B cell (primary cell): ENCODE data around the gene CXCL16. TPM values are rescaled to one million over a fixed set of nuclear protein-coding genes. Genes with fewer than 3 reads are reported as not detected.

Experiments used
- ATAC-seq: fragments of 200-7000 bp; cut with Tn5 transposase; one replicate; pipeline ENCODE4 v1.10.0; 2021; ENCODE audit warnings: low read depth, mild to moderate bottlenecking, moderate number of reproducible peaks, moderate library complexity
- CTCF ChIA-PET: fragments of 350-600 bp; sonication (Branson Sonifier 250); formaldehyde crosslinking; loops from one replicate; lab custom pipeline; 2021; ENCODE audit warnings: antibody characterized with exemption, inconsistent platforms; lab: Charles Lee
- POLR2A ChIA-PET: fragments of 350-600 bp; sonication (Branson Sonifier 250); formaldehyde crosslinking; loops from one replicate; lab custom pipeline; 2021; ENCODE audit warnings: antibody characterized with exemption; lab: Charles Lee
- DNase-seq: peaks from one replicate; pipeline ENCODE4 v3.0.0; 2013
- H2AFZ ChIP-seq: 2 replicates; pipeline ENCODE4 v1.6.1; 2012; ENCODE audit warnings: mild to moderate bottlenecking, low read depth, low read length; ENCODE audit not compliant: insufficient read depth, poor library complexity, severe bottlenecking
- H3K27ac ChIP-seq, 2 donors: 1 replicate in 1 of 2; 2 replicates in 1 of 2; pipeline ENCODE4 v1.5.1; 2012 to 2013; ENCODE audit warnings: low read length in 2 of 2, mild to moderate bottlenecking in 2 of 2, moderate library complexity in 1 of 2
- H3K27me3 ChIP-seq, 4 experiments: fragments of 200-600 bp in 1 of 4; sonication (generic) in 1 of 4; replicated peaks in 1 of 4; 1 replicate in 2 of 4; 2 replicates in 2 of 4; pipeline versions ENCODE4 v1.6.1 to v1.7.0; 2013 to 2016; ENCODE audit warnings: low read length in 3 of 4, mild to moderate bottlenecking in 2 of 4, mixed read lengths in 1 of 4, moderate library complexity in 1 of 4; ENCODE audit not compliant: insufficient read depth in 4 of 4, control insufficient read depth in 3 of 4; ENCODE audit errors: control extremely low read depth in 1 of 4
- H3K36me3 ChIP-seq, 2 experiments: replicated peaks in 1 of 2; 1 replicate in 1 of 2; 2 replicates in 1 of 2; pipeline versions ENCODE4 v1.6.1 to v1.7.1; 2013; ENCODE audit warnings: low read length in 1 of 2; ENCODE audit not compliant: insufficient read depth in 2 of 2, control insufficient read depth in 1 of 2; ENCODE audit errors: control extremely low read depth in 1 of 2, extremely low read depth in 1 of 2
- H3K4me1 ChIP-seq, 2 donors: fragments of 200-600 bp in 1 of 2; sonication (generic) in 1 of 2; 1 replicate in 1 of 2; 2 replicates in 1 of 2; pipeline versions ENCODE4 v1.5.1 to v1.6.1; 2013 to 2017; ENCODE audit warnings: low read length in 2 of 2; ENCODE audit not compliant: control insufficient read depth in 2 of 2, insufficient read depth in 2 of 2
- H3K4me2 ChIP-seq: replicated peaks from 2 replicates; pipeline ENCODE3; 2012; ENCODE audit warnings: mild to moderate bottlenecking, low read depth, low read length; ENCODE audit not compliant: poor library complexity, severe bottlenecking
- H3K4me3 ChIP-seq, 5 experiments: fragments of 200-600 bp in 1 of 5; sonication (generic) in 1 of 5; 1 replicate in 3 of 5; 2 replicates in 2 of 5; pipeline versions ENCODE4 v1.5.1 to v1.7.0; 2011 to 2016; ENCODE audit warnings: low read length in 4 of 5, mild to moderate bottlenecking in 4 of 5, low read depth in 2 of 5, control low read depth in 1 of 5, moderate library complexity in 1 of 5; ENCODE audit not compliant: insufficient read depth in 1 of 5; ENCODE audit errors: control extremely low read depth in 1 of 5, extremely low read depth in 1 of 5
- H3K79me2 ChIP-seq: fragments of 200-600 bp; sonication (generic); one replicate; pipeline ENCODE4 v1.6.0; 2016; ENCODE audit warnings: low read length; ENCODE audit not compliant: control insufficient read depth, insufficient read depth
- H3K9ac ChIP-seq: fragments of 200-600 bp; sonication (generic); 2 replicates; pipeline ENCODE4 v1.6.1; 2017; ENCODE audit warnings: mild to moderate bottlenecking, low read length, moderate library complexity
- H3K9me3 ChIP-seq, 3 donors: one replicate each; pipeline versions ENCODE4 v1.6.1 to v1.7.1; 2013; ENCODE audit warnings: low read length in 2 of 3; ENCODE audit not compliant: control insufficient read depth in 2 of 3, insufficient read depth in 1 of 3; ENCODE audit errors: control extremely low read depth in 1 of 3
- H4K20me1 ChIP-seq: 2 replicates; pipeline ENCODE4 v1.6.0; 2012; ENCODE audit warnings: mild to moderate bottlenecking, low read length; ENCODE audit not compliant: insufficient read depth, control insufficient read depth, poor library complexity, severe bottlenecking
- H3K27ac Mint-ChIP-seq: one replicate; pipeline ENCODE4 v1.8.0; 2021; ENCODE audit warnings: mixed read lengths
- H3K27me3 Mint-ChIP-seq: one replicate; pipeline ENCODE4 v1.8.0; 2021; ENCODE audit warnings: mixed read lengths
- H3K4me1 Mint-ChIP-seq: one replicate; pipeline ENCODE4 v1.8.0; 2021; ENCODE audit warnings: mixed read lengths
- H3K4me3 Mint-ChIP-seq: one replicate; pipeline ENCODE4 v1.8.0; 2021; ENCODE audit warnings: mixed read lengths
- H3K9me3 Mint-ChIP-seq: one replicate; pipeline ENCODE4 v1.8.0; 2022; ENCODE audit warnings: mixed read lengths; ENCODE audit not compliant: insufficient read depth
- CTCF ChIP-seq: fragments of 200-600 bp; IDR thresholded peaks from one replicate; pipeline ENCODE4 v1.8.0; 2022; ENCODE audit warnings: antibody characterized with exemption, mild to moderate bottlenecking
- EZH2 ChIP-seq: IDR thresholded peaks from 2 replicates; pipeline ENCODE4 v1.6.1; 2012; ENCODE audit warnings: borderline replicate concordance, low read depth, mild to moderate bottlenecking, moderate library complexity, low read length; ENCODE audit not compliant: insufficient read depth, poor library complexity, severe bottlenecking
- WGBS: methylation state at CpG from one replicate; pipeline ENCODE4 v1.1.5; 2013; ENCODE audit warnings: missing lambda C conversion rate; ENCODE audit not compliant: insufficient coverage; 5-methylcytosine and 5-hydroxymethylcytosine counted together
- intact Hi-C: fragments of 100-400 bp; cut with micrococcal nuclease; formaldehyde crosslinking; loops from one replicate; pipeline ENCODE4 v1.10.0; 2022
- polyA plus RNA-seq: library from polyadenylated mRNA; depleted of rRNA; stranded (reverse); fragments of >200 nt; gene quantifications from 2 replicates; pipeline ENCODE4 v1.2.3, GENCODE V29; 2012
- total RNA-seq, 2 donors: library from RNA; stranded (reverse); fragments of 120-200 nt in 1 of 2; gene quantifications; 1 replicate in 1 of 2; 2 replicates in 1 of 2; pipeline versions ENCODE4 v1.2.3 to v1.2.4, GENCODE V29; 2013 to 2022

The CXCL16 gene
- total and polyA plus RNA-seq, 2 donors (not counting 1 experiment from before 2014, with no cell fraction given): 10.9 to 22.0 TPM

DNA sequence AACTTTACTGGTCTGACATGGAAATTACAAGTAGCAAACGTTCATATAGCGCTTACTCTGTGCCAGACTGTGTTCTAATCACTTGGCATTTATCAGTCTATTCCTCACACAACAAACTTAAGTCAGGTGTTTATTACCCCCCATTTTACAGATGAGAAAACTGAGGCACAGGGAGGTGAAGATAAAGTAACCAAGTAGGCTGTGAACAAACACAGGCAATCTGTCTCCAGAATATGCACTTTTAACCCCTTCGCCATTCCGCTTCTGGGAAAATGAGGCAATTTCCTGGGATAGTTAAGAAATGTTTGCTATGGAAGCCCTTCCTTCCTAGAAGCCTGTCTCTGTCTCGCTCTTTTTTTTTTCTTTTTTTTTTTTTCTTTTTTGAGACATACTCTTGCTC lies 12.2 kb upstream of the CXCL16 start:
- no peak overlapping the region for H3K4me3 ChIP-seq
- no peaks in the 10 kb centered on the region for H3K9me3 ChIP-seq
- no CpG with 5 or more reads among the region's 5 CpGs for WGBS
- no peaks in the 10 kb centered on the region for H4K20me1 ChIP-seq
- ChIA-PET POLR2A (no interaction called here), CTCF (no interaction called here)
- H3K36me3 ChIP-seq: no peaks in the 10 kb centered on the region
- no peak overlapping the region for H2AFZ ChIP-seq
- ATAC-seq: no peak
- peaks cover 8 to 11% of the 10 kb centered on the region in 2 donors for H3K4me1 ChIP-seq
- Mint-ChIP-seq H3K4me3 (no peak overlapping the region), H3K27ac (no peak overlapping the region), H3K9me3 (no peaks in the 10 kb centered on the region), H3K27me3 (peaks cover 34% of the 10 kb centered on the region), H3K4me1 (peaks cover 11% of the 10 kb centered on the region)
- DNase-seq: no peak
- no peak overlapping the region for H3K4me2 ChIP-seq
- no peak overlapping the region for H3K27ac ChIP-seq
- no peak overlapping the region for H3K9ac ChIP-seq
- no peak for TF ChIP-seq EZH2
- no peak for TF ChIP-seq CTCF
- peaks cover 0 to 17% (median 7%) of the 10 kb centered on the region in 4 experiments for H3K27me3 ChIP-seq
- H3K79me2 ChIP-seq: no peaks in the 10 kb centered on the region
- intact Hi-C loops: no loop called here

GRCh38 chr17:4750606-4751005 lies 10.9 kb upstream of the CXCL16 start:
- no peak overlapping the region for H3K4me3 Mint-ChIP-seq
- peaks cover 13% of the 10 kb centered on the region for H3K4me1 Mint-ChIP-seq
- no peak overlapping the region for H3K9ac ChIP-seq
- peak overlapping the region; percentile 37 for H3K27ac Mint-ChIP-seq
- no peaks in the 10 kb centered on the region for H3K9me3 ChIP-seq
- ChIA-PET POLR2A (interaction anchor here (0.7 kb wide), 1 partner anchor 571 kb away, joined by 6 read pairs; no protein-coding TSS in a partner anchor), CTCF (no interaction called here)
- TF ChIP-seq CTCF (no peak), EZH2 (no peak)
- H3K9me3 Mint-ChIP-seq: no peaks in the 10 kb centered on the region
- H3K4me2 ChIP-seq: no peak overlapping the region
- H3K79me2 ChIP-seq: no peaks in the 10 kb centered on the region
- WGBS: 45% methylated on average over 1 of the region's 3 CpGs
- ATAC-seq (no peak), DNase-seq (no peak)
- peaks cover 43% of the 10 kb centered on the region for H3K27me3 Mint-ChIP-seq
- H3K36me3 ChIP-seq: no peaks in the 10 kb centered on the region
- H3K27me3 ChIP-seq: peaks cover 0 to 17% (median 7%) of the 10 kb centered on the region in 4 experiments
- no peak overlapping the region for H3K27ac ChIP-seq
- H3K4me1 ChIP-seq: peaks cover 8 to 11% of the 10 kb centered on the region in 2 donors
- no peaks in the 10 kb centered on the region for H4K20me1 ChIP-seq
- intact Hi-C loops: no loop called here
- H3K4me3 ChIP-seq: no peak overlapping the region
- H2AFZ ChIP-seq: no peak overlapping the region
